GM19455 (cell line): ENCODE data around the gene TMEM140.

Experiments used
- ATAC-seq: cut with Tn5 transposase; IDR thresholded peaks from one replicate; pipeline ENCODE4 v1.9.1; 2021; ENCODE audit not compliant: unreplicated experiment

TMEM140 gene

DNA sequence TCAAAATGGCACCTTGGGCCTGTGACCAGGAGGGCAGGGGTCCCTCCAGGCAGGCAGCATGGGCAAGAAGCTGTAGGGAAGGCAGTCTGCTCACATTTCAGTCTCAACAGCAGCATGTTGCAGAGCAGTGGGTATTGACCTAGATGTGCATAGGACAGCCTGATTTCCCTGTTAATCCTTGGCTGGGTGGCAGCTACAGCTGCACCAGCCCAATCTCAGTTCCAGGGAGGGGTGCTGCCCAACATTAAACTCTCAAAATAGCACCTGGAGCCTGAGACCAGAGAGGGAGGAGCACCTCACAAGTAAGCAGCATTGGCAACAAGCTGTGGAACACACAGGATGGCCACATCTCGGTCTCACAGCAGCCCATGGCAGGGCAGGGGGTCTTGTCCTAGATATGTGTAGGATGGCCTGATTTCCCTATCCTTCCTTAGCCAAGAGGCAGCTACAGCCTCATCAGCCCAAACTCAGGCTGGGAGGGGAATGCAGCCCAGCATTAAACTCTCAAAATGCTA, 10.3 kb downstream of the TMEM140 start:
- no peak for ATAC-seq

DNA sequence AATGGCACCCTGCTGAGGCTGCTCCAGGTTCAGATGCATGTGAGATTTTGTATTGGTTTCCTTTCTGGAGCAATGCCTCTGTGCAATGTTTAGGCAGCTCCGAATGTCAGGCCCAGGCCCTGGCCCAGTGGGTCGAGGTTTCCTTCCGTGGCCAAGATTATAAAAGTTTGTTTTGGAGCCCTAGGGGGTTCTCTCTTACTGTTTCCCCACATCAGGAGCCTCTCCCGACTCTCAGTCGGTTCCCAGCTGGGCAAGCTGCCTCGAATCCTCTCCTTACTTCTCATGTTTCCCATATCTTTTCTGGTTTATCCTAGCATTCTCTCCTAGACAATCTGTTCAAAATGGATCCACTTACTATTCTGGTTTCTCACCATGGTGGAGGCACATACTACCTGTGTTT, 11.0 kb downstream of the TMEM140 start:
- no peak for ATAC-seq

DNA sequence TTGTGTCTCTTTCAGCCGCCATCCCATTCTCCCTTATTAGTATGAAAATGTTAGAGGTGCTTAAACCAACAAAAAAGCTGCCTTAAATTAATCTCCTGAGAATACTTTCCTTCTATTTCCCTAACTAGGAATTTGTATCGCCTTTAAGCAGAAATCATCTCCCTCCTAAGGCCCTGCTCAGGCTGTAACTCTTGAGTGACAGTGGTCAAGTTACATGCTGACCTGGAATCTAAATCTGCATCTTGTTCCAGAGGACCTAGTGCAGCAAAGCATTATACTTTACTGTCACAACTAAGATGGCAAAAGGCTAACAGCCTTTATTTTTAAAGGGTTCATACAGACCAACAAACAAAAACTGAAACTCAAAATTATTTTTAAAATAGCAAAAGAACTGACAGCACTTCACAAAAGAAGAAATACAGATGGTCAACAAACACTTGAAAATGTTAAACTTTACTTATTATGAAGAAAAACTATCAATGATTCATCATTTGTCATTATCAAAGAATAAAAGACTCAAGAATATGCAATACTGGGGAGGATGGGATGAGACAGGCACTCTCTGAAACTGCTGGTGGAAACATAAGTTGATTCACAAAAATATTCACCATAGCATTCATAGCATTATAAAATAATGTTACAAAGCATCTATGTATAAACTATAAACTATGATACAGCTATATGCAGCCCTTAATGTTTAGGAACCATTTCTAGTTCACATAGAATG, 11.7 kb downstream of the TMEM140 start:
- no peak for ATAC-seq

DNA sequence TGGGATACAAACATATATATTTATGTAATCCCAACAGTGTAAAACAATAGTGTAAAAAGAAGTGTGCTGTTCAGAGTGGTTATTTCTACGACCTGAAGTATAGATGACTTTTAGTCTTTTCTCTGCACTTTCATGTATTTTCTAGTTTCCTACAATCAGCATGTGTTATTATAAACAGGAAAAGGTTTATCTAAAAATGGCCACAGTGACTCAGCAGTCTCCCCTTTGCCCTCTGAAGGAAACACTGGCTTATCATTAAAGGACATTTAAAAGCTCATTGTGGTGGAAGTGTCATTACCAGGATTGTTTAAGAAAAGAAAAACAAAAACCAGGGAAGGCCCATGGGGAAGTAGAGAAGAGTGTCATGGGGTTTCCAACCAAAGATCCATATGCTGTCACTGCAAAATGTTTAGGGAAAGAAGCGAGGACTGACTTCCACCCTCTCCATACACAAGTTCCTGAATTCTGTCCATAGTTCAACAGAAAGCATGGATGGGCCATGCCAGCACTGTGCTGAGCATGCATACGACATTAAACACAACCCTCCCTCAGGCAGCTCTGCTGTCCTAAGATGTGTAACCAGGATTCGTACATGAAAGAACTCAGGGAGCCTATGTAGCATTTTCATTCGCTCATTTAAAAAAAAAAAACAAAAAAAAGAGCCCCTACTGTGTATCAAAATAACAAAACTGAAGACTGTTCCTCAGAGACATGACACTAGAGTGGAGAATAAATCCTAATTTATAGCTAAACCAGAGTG, 12.4 kb downstream of the TMEM140 start:
- no peak for ATAC-seq

DNA sequence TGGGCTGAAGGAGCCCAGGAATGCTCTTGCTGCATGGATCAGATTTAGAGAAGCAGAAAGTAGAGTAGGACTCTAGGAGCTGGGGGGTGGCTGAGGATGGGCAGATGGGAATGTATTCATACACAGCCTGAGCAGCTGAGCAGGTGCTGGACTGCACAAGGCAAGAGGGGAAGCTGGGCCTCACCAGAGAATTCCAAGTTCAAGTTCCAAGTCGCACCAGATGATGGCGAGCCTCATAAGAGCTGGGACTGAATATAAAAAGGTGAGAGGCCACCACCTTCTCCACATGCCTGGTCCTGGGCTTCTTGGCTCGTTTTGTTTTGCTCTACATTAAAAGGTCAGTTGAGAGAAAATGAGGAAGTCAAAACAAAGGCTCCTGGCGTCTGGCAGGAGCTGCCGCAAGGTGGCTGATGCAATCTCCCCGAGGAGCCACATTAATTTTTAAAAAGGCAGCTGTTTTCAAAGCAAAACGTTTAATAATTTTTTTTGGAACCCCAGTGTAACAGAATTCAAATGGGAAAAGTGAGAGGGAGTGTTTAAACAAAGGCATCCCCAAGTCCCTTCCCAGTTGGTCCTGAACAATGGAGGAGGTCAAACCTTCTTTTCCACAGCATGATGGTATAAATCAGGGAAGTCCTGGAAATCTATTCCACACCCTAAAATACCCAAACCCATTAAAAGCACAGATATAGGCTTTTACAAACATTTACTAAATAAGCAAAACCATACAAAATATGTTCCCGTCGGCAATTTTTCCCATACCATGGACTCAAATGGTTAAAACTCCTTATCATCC, 13.2 kb downstream of the TMEM140 start:
- no peak for ATAC-seq

DNA sequence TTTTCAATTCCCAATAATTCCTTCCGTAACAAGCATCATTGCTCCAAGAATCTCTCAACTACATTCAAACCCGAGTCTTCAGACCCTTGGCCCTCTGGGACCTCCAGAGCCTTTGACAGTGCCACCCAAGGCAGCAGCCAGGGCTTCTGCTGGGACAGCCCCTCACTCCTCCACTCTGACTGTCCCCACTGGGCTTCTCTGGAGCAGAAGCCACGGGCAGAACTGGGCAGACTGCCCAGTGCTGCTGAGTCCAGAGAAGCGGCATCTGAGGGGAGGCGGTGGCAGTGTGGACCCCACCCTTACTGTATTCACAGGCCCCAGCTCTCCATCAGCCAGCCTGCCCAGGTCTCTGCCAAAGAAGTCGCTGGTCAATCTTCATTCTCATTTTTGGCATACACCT, 13.8 kb downstream of the TMEM140 start:
- ATAC-seq = no peak

DNA sequence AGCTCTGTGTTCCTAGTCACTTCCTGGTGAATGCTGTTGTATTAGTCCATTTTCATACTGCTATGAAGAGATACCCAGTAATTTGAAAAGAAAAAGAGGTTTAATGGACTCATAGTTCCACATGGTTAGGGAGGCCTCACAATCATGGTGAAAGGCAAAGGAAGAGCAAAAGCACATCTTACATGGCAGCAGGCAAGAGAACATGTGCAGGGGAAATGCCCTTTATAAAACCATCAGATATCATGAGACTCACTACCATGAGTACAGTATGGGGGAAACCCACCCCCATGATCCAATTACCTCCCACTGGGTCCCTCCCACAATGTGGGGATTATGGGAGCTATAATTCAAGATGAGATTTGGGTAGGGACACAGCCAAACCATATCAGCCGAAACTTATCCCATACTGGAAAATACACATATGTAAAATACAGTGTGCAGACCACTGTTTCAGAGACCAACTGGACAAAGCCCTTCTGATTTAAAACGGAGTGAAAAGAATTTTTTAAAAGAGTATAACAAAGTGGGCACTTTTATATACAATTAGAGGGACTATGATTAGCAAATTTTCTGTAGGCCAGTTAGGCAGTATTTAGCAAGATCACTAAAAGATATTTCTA, 14.6 kb downstream of the TMEM140 start:
- no peak for ATAC-seq

DNA sequence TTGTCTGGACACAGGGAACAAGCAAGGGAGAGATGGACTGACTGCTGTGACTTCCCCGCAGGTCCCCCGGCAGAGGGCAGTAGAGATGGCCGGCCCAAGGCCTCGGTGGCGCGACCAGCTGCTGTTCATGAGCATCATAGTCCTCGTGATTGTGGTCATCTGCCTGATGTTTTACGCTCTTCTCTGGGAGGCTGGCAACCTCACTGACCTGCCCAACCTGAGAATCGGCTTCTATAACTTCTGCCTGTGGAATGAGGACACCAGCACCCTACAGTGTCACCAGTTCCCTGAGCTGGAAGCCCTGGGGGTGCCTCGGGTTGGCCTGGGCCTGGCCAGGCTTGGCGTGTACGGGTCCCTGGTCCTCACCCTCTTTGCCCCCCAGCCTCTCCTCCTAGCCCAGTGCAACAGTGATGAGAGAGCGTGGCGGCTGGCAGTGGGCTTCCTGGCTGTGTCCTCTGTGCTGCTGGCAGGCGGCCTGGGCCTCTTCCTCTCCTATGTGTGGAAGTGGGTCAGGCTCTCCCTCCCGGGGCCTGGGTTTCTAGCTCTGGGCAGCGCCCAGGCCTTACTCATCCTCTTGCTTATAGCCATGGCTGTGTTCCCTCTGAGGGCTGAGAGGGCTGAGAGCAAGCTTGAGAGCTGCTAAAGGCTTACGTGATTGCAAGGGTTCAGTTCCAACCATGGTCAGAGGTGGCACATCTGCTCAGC, 16.6 kb downstream of the TMEM140 start:
- ATAC-seq = no peak

DNA sequence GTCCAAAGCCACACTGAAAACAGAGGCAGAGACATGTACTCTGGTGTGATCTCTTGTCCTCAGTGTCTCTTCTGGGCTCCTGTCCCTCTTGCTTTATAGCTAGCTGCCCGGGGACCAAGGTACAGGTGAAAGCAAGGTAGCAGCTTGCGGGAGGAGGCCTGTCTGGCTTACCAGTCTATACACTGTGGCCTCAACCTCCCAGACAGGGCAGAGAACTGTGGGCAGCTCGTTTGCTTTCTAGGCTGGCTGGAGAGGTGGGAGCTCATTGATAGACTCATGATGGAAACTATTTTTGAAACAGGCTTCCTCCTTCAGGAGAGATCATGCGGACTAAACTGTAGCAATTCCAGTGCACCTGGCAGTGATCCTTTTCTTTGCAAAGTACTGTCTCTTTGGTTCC, 18.0 kb downstream of the TMEM140 start:
- ATAC-seq = no peak

DNA sequence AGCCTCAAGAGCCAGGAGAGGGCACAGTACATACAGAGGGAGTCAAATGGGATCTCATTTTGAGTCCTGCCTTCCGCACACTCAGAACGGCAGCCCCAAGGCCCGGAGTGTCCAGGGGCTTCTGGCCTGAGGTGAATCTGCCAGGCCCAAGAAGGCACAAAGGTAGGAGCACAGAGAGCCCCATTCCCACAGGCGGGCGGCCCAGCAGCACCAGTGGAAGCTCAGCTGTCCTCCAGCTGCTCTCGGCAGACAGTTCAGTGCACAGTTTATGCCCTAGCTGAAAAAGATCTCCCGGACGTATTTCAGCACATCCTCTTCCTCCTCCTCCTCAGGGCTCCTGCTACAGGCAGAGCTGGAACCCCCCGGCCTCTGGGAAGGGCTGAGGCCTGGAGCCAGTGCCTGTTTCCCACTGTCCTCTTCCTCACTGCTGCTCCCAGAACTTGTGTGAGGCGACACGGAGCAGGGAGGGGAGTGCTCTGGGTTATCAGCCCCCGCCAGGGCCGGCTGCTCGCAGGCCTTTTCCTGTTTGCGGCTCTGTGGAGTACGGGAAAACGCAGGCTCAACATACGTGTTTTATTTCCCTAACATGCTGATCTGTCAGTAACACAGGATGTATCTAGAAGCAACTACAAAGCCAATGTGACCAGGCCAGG, 18.6 kb downstream of the TMEM140 start:
- no peak for ATAC-seq

DNA sequence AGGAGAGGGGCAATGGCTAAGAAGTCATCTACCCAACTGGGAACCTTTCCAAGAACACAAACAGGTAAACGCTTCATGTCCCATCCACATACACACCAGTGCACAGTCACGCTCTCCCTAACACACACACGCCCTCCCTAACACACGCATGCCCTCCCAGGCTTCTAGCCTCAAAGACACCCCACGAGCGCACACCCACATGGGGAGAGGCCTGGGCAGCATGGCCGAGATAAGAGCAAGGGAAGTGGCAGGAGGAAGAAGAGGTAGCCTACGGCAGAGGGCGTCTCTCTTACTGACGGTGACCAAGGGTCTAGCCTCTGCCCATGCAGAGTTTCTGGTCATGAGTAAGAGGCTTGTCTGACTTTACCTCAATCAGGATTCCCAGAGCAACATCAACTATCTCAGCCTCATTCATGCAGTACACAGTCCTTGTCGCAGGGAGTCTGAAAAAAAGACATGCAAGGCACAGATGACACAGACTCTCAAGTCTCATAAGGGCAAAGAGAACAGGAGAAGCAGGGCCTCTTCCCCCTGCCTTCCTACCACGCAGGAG, 19.6 kb downstream of the TMEM140 start:
- ATAC-seq = no peak

DNA sequence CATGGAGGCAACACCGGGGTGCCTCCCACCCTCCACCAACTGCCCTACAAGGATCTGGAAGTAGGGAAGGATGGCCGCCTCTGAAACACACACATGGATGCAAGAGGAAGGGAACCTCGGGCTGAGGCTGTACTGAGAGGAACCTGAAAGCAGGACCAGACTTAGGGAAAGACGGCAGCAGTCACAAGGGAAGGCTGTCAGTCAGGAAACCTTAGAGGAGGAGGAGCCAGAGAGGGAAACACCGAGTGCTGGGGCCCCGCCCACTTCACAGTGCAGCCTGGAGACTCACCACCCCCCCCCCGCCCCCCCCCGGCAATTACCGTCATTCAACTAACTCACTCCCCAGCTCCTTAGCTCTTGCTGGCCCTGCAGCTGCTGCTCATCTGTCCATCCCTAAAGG, 20.1 kb downstream of the TMEM140 start:
- no peak for ATAC-seq

DNA sequence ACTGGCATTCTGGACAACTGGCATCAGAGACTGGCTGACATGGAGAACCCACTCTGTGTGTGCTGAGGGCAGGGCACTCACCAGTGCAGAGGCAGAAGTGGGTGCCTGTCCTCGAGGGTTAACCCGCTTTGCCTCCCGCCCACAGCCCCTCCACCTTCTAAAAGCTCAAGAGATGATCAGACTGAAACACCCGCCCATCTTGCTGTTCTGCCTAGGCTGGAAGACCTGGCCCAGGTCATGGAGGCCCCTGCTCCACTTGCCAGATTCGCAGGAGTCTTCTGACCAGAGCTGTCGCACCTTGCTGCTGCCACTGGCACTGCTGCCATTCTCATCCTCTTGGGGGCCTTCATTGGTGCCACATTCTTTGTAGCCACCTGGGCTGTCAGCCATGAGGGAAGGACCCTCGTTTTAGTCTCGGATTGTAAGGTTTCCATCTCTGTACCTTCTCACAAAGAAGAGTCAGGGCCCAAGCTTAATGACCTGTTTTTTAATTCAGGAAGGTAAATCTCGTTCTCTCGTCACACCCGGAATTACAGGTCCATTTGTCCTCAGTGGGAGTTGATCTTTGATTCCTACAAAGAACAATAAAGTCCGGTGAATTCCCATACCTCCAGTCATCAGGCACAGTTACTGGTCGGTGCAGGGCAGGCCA, 20.7 kb downstream of the TMEM140 start:
- ATAC-seq = no peak

DNA sequence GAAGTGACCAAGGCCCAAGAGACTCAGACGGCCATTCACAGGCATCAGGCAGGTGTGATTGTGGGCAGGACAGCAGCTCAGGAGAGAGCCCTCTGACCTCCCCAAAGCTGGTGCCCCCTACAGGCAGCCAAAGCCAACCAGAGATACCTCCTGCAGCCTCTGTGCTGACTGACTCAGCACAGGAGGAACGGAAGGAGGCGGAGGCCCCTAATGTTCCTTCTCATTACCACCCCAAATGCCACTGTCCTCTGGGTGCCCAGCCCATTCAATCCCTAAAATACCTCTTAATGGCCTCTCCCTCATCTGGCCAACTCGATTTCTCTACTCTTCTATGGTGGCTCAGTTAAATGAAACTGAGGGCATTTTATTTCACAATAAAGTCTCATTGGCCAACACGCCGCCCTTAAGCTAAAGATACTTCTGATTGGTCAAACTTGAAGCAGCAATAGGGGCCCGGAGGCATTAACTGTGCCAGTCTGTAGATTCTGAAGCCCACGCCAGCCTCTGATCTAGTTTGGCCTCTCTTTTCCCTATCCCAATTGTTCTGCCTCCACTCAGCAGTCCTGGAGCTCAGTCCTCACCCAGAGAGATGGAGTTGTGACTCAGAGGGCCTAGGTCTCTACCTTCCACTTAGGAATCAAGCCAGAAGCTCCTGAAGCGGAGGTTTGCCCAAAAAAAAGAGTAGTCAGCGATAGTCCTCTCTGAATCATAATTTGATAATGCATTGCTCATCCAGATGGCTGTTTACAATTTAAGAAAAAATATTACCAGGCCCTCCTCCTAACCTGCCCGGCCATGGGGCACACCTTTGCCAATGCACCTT, 21.5 kb downstream of the TMEM140 start:
- ATAC-seq = peak; percentile 44

DNA sequence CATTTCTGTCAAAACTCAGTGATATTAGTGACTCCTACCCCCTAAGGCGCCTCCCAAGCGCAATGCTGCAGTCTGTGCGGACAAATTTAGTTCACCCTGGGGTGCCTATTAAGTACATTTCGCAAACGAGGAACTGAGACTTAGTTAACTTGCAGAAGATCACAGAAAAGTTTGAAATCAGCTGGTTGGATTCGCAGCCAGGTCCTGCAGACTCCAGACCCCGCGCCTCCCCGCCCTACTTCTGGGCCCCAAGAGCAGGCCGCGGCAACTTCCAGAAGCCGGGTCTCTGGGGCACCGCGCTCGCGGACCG, 22.0 kb downstream of the TMEM140 start:
- peak; percentile 13 for ATAC-seq

DNA sequence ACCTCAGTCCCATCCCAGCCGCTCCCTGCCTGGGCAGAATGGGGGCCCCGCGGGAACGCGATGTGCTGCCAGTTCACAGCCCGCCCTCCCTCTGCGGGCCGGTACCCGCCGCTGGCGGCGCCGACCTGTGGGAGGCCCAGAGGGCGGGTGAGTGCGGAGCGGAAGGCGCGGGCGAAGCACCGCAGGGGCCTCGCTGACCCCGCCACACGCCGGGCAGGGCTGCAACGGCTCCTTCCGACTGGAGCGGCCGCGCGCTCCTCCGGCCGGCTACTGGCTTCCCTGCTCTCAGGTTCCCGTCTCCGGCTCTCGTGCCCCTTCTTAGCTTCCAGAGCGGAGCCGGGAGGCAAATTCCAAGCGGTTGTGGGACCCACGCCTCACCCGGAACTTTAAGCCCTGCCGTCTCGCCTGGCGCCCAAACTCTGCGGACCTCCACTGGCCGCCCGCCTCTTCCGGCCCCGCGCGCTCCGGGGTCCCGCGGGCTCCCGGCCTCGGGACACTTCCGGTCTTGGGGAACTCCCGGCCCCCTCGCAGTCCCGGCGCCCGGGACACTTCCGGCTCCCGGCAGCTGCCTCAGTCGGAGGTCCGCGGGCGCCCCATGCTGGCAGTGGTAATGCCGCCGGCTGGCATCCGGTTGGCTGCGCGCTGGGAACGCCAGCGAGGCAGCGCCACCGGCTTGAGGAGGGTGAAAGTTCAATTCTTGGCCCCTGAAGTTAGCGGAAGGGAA, 22.6 kb downstream of the TMEM140 start, which contains the start of gene CYREN:
CYREN (minus strand) TSS at position 434 of the 724 bp plus-strand sequence. CDS start 1,785 bp downstream, outside the sequence.
- peak; percentile 75 for ATAC-seq

DNA sequence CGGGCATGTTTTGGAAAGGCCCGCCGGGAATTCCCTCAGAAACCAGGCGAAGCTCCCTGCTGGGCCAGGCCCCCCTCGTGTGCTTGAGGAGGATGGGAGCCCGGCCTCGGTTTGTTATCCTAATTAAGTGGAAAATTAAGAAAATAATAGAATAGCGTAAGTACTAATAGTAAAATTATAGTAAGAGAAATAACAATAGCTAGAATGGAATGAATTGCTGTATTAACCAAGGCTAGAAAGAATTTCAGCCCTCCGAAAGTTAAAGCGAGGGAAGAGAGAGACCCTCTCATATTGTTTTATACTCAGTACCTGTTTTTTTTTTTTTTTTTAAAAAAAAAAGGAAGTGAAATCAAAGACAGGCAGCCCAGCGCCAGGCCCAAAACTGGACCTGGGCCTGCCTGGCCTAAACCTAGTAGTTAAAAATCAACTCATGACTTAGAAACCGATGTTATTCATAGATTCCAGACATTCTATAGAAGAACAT, 23.2 kb downstream of the TMEM140 start:
- ATAC-seq = peak; percentile 32
